HFFc6 (cell line): ENCODE results near the gene ADAMTS13. TPM values are rescaled to one million over a fixed set of nuclear protein-coding genes. Genes with fewer than 3 reads are reported as not detected.

Experiments
- DNase-seq: peaks from one replicate; pipeline ENCODE4 v3.0.0-alpha.2; 2018
- H3K27ac Mint-ChIP-seq: 2 replicates; pipeline ENCODE4 v1.8.0; 2020; ENCODE audit warnings: mild to moderate bottlenecking, mixed read lengths
- H3K27me3 Mint-ChIP-seq: 2 replicates; pipeline ENCODE4 v1.8.0; 2021; ENCODE audit warnings: mild to moderate bottlenecking, moderate library complexity, mixed read lengths; ENCODE audit not compliant: insufficient read depth
- H3K36me3 Mint-ChIP-seq: 2 replicates; pipeline ENCODE4 v1.8.0; 2021; ENCODE audit warnings: low read depth, mixed read lengths
- H3K4me1 Mint-ChIP-seq: 2 replicates; pipeline ENCODE4 v1.8.0; 2020; ENCODE audit warnings: low read depth, mixed read lengths
- H3K4me3 Mint-ChIP-seq: 2 replicates; pipeline ENCODE4 v1.8.0; 2020; ENCODE audit warnings: mild to moderate bottlenecking, moderate library complexity, mixed read lengths
- H3K9me3 Mint-ChIP-seq: 2 replicates; pipeline ENCODE4 v1.8.0; 2020; ENCODE audit warnings: mild to moderate bottlenecking, mixed read lengths
- total RNA-seq, 6 experiments: library from RNA; stranded (reverse); fragmentation: NEBNext Ultra II Directional; extraction: Animal tissue kit (Norgen Biotek cat#: 25700); gene quantifications; 2 replicates in 1 of 6; 3 replicates in 5 of 6; pipeline ENCODE4 v1.2.3, GENCODE V29; 2021
- TF ChIP-seq, protein P1 (sequence below): fragments of 200-600 bp; sonication (generic); IDR thresholded peaks from 2 replicates; pipeline ENCODE4 v1.5.0; 2021; ENCODE audit warnings: antibody characterized with exemption, mild to moderate bottlenecking

ADAMTS13 gene
- total RNA-seq, 6 experiments from 2014 or later = 0.41 to 1.2 (median 0.74) TPM

DNA sequence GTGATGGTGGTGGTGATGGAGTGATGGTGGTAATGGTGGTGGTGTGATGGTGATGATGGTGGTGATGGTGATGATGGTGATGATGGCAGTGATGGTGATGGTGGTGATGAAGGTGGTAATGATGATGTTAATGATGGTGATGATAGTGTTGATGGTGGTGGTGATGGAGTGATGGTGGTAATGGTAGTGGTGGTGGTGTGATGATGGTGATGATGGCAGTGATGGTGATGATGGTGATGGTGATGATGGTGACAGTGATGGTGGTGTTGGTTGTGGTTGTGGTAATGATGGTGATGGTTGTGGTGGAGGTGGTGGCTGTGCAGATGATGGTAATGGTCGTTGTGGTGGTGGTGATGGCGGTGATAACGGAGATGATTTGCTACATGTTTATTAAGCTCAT, 38.7 kb upstream of the ADAMTS13 start:
- Mint-ChIP-seq H3K27ac (no peak overlapping the region), H3K9me3 (no peaks in the 10 kb centered on the region), H3K4me1 (peaks cover 9% of the 10 kb centered on the region), H3K27me3 (peaks cover under 1% of the 10 kb centered on the region; the same call in 1 of the 2 replicates), H3K36me3 (no peaks in the 10 kb centered on the region), H3K4me3 (no peak overlapping the region)
- TF ChIP-seq, protein P1, sequence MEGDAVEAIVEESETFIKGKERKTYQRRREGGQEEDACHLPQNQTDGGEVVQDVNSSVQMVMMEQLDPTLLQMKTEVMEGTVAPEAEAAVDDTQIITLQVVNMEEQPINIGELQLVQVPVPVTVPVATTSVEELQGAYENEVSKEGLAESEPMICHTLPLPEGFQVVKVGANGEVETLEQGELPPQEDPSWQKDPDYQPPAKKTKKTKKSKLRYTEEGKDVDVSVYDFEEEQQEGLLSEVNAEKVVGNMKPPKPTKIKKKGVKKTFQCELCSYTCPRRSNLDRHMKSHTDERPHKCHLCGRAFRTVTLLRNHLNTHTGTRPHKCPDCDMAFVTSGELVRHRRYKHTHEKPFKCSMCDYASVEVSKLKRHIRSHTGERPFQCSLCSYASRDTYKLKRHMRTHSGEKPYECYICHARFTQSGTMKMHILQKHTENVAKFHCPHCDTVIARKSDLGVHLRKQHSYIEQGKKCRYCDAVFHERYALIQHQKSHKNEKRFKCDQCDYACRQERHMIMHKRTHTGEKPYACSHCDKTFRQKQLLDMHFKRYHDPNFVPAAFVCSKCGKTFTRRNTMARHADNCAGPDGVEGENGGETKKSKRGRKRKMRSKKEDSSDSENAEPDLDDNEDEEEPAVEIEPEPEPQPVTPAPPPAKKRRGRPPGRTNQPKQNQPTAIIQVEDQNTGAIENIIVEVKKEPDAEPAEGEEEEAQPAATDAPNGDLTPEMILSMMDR = no peak
- DNase-seq = no peak

DNA sequence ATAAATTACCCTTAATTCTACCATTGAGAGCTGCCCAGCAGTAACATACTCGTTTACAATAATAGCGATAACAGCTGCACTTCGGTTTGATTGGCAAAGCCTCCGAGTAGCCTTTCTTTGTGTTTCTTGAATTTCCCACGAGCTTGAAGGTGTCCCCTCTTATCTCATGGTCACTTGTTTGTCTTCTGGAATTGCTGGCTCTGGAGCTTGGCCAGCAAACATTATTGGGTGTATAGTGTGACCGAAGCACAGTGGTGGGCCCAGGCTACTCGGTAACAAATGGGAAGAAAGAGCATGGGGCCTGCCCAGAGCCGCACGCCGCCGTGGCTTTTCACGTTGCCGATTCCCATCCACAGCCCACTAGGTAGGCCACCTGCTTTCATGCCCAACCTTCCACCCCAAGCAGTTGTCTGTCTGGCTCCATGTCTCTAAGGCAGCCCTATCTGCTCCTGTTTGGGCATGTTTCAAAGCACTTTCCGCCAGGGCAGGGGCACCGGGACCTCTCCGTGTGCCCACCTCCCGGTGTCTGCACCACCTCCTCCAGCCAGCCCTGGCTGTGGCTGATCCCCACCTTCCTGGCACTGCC, 37.3 kb upstream of the ADAMTS13 start:
- Mint-ChIP-seq H3K36me3 (no peaks in the 10 kb centered on the region), H3K27me3 (peaks cover 10% of the 10 kb centered on the region), H3K9me3 (no peaks in the 10 kb centered on the region), H3K4me3 (no peak overlapping the region), H3K27ac (no peak overlapping the region), H3K4me1 (0 out of 2 replicates have a peak, but pooled peaks cover 7% of the 10 kb centered on the region)
- no peak for DNase-seq
- TF ChIP-seq, protein P1 = no peak

DNA sequence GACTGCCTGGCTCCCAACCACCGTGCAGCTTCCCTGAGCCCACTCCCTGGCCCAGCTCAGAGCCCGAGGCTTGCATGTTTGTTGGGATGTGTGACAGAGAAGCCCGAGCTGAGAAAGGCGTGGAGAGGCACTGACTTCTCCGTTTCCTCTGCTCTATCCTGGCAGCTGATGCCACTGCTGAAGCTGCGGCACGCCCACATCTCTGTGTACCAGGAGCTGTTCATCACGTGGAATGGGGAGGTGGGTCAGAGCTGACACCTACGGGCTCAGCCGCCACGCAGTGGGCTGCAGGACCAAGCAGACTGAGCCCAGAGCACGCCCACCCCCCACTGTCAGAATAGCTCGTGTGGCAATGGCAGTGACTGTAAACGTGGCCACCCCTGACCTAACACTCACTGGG, 36.7 kb upstream of the ADAMTS13 start:
- TF ChIP-seq, protein P1 = no peak
- Mint-ChIP-seq H3K4me1 (0 out of 2 replicates have a peak, but pooled peaks cover 7% of the 10 kb centered on the region), H3K27ac (no peak overlapping the region), H3K4me3 (no peak overlapping the region), H3K27me3 (peaks cover 10% of the 10 kb centered on the region), H3K36me3 (no peaks in the 10 kb centered on the region), H3K9me3 (no peaks in the 10 kb centered on the region)
- DNase-seq = no peak

DNA sequence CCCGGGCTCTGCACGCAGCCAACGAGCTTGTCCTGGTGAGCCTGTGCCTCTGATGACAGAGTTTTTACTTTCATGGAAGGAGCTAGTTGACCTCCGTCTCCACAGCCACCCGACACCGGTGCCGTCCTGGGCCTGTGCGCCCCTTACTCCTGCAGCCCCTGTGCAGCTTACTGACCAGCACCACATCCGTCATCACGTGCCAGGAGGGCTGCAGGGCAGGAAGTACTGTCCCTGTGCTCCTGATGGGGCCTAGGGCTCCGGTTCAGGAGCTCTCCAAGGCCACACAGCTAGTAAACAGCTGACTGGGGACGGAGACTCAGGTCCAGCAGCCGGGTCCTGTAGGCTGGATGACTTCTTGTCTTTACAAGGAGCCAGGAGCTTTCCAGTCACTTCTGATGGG, 35.8 kb upstream of the ADAMTS13 start:
- DNase-seq = no peak
- H3K9me3 Mint-ChIP-seq = no peaks in the 10 kb centered on the region
- no peak overlapping the region for H3K27ac Mint-ChIP-seq
- no peaks in the 10 kb centered on the region for H3K36me3 Mint-ChIP-seq
- TF ChIP-seq, protein P1 = no peak
- H3K4me1 Mint-ChIP-seq = 0 out of 2 replicates have a peak, but pooled peaks cover 7% of the 10 kb centered on the region
- H3K27me3 Mint-ChIP-seq = peaks cover 10% of the 10 kb centered on the region
- no peak overlapping the region for H3K4me3 Mint-ChIP-seq

DNA sequence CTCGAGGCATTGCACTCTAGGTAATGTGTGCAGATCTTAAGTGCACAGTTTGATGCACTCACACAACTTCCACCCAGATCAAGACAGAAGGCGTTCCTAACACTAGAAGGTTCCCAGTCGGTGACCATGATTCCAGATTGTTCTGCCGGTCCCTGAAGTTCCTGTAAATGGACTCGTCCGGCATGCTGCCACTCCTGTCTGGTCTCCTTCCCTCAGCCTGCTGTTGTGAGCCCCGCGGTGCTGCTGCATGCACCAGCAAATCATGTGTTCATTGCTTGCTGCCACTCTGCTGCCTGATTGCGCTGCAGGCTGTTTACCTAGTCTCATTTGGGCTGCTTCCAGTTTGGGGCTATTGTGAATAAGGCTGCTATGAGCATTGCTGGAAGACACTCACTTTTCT, 34.5 kb upstream of the ADAMTS13 start:
- TF ChIP-seq, protein P1 = no peak

More for the DNA sequence above, 34.5 kb upstream of the ADAMTS13 start:
- H3K4me1 Mint-ChIP-seq = 0 out of 2 replicates have a peak, but pooled peaks cover 7% of the 10 kb centered on the region
- no peak overlapping the region for H3K4me3 Mint-ChIP-seq
- no peak for DNase-seq
- H3K27me3 Mint-ChIP-seq = peaks cover 10% of the 10 kb centered on the region
- no peaks in the 10 kb centered on the region for H3K36me3 Mint-ChIP-seq
- no peak overlapping the region for H3K27ac Mint-ChIP-seq
- no peaks in the 10 kb centered on the region for H3K9me3 Mint-ChIP-seq
